ENCODE measurements around the gene ANKRD37.

Gene ANKRD37

DNA sequence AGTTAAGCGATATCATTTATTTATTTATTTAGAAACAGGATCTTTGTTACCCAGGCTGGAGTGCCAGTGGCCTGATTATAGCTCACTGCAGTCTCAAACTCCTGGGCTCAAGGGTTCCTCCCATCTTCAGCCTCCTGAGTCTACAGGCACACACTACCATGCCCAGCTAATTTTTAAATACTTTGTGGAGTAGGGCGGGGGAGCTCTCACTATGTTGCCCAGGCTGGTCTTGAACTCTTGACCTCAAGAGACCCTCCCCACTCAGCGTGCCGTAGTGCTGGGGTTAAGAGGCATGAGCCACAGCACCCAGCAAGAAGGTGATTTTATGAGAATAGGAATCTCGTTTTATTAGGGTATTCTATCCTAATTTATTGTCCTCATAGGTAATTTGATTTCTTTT is 33.0 kb downstream of the ANKRD37 start:
- peaks cover 4% of the 10 kb centered on the region for H3K4me1 Mint-ChIP-seq
- H3K27me3 Mint-ChIP-seq (ENCODE audit: low read depth) = no peaks in the 10 kb centered on the region

DNA sequence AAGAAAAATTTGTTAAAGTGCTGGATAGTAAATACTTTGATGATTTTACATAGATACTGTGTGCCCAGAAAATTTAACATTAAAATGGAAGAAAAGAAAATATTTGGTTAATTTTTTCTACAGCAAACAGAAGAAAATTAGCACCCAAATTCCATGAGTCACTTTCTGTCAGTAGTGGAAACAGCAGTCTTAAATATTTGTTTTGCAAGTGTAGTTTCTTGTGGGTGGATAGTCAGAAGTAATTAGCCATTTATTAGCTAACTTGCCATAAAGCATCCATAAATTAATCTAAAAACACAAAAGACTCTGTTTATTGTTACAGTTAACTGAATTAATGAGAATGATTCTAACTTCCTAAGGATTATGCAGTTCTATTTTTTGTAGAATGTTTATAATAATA is 38.8 kb downstream of the ANKRD37 start:
- no peaks in the 10 kb centered on the region for H3K9me3 Mint-ChIP-seq
- H3K27me3 Mint-ChIP-seq (ENCODE audit: low read depth) = no peaks in the 10 kb centered on the region
- no peaks in the 10 kb centered on the region for H3K36me3 Mint-ChIP-seq (ENCODE audit: low read depth)
- no peak overlapping the region for H3K27ac Mint-ChIP-seq
- TF ChIP-seq, protein P1, sequence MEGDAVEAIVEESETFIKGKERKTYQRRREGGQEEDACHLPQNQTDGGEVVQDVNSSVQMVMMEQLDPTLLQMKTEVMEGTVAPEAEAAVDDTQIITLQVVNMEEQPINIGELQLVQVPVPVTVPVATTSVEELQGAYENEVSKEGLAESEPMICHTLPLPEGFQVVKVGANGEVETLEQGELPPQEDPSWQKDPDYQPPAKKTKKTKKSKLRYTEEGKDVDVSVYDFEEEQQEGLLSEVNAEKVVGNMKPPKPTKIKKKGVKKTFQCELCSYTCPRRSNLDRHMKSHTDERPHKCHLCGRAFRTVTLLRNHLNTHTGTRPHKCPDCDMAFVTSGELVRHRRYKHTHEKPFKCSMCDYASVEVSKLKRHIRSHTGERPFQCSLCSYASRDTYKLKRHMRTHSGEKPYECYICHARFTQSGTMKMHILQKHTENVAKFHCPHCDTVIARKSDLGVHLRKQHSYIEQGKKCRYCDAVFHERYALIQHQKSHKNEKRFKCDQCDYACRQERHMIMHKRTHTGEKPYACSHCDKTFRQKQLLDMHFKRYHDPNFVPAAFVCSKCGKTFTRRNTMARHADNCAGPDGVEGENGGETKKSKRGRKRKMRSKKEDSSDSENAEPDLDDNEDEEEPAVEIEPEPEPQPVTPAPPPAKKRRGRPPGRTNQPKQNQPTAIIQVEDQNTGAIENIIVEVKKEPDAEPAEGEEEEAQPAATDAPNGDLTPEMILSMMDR (IDR thresholded peaks at IDR 0.05; ENCODE audit: unreplicated experiment in 3 of 3) = no peak
- no peak overlapping the region for H3K4me3 Mint-ChIP-seq
- no peaks in the 10 kb centered on the region for H3K4me1 Mint-ChIP-seq

More for the DNA sequence above, 33.0 kb downstream of the ANKRD37 start:
- no peak overlapping the region for H3K27ac Mint-ChIP-seq
- no peaks in the 10 kb centered on the region for H3K9me3 Mint-ChIP-seq
- no peaks in the 10 kb centered on the region for H3K36me3 Mint-ChIP-seq (ENCODE audit: low read depth)
- TF ChIP-seq, protein P1 (IDR thresholded peaks at IDR 0.05; ENCODE audit: unreplicated experiment in 3 of 3) = no peak
- H3K4me3 Mint-ChIP-seq = no peak overlapping the region

DNA sequence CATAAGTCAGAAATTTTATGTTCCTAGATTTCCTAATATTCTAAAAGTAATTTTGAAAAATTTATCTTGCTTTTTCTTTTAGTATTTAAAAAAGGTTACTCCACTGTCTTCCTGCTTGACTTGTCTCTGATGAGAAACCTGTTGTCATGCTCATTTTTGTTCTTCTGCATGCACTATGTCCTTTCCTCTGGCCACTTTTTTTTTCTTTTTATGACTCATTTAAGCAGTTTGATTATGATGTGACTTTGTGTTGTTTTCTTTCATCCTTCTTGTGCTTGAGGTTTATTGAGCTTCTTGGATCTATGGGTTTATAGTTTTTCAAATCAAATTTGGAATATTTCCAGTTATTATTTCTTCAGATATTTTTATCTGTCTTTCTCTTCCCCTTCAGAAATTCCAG is 41.2 kb downstream of the ANKRD37 start:
- H3K27ac Mint-ChIP-seq = no peak overlapping the region
- H3K27me3 Mint-ChIP-seq (ENCODE audit: low read depth) = no peaks in the 10 kb centered on the region
- TF ChIP-seq, protein P1 (IDR thresholded peaks at IDR 0.05; ENCODE audit: unreplicated experiment in 3 of 3) = no peak
- H3K4me1 Mint-ChIP-seq = no peaks in the 10 kb centered on the region
- H3K4me3 Mint-ChIP-seq = no peak overlapping the region
- H3K9me3 Mint-ChIP-seq = no peaks in the 10 kb centered on the region
- no peaks in the 10 kb centered on the region for H3K36me3 Mint-ChIP-seq (ENCODE audit: low read depth)

DNA sequence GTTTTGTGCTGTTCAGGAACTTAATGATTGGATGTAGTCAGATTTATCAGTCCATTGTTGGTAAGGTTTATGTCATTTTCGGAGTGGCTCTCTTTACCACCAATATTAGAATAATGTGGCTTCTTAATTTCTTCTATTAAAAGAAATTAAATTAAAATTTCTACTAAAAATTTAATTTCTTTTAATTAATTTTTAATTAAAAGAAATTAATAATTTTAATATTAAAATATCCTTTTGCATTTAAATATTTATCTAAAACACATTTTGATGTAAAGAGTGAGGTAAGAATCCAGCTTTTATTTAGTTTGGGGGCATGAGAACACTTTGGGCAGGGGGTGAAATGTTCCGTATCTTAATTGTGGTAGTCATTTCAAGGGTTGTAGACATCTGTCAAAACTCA is 44.8 kb downstream of the ANKRD37 start:
- H3K9me3 Mint-ChIP-seq = no peaks in the 10 kb centered on the region
- TF ChIP-seq, protein P1 (IDR thresholded peaks at IDR 0.05; ENCODE audit: unreplicated experiment in 3 of 3) = no peak
- H3K4me1 Mint-ChIP-seq = no peaks in the 10 kb centered on the region
- H3K4me3 Mint-ChIP-seq = no peak overlapping the region
- H3K27me3 Mint-ChIP-seq (ENCODE audit: low read depth) = no peaks in the 10 kb centered on the region
- no peaks in the 10 kb centered on the region for H3K36me3 Mint-ChIP-seq (ENCODE audit: low read depth)
- no peak overlapping the region for H3K27ac Mint-ChIP-seq

DNA sequence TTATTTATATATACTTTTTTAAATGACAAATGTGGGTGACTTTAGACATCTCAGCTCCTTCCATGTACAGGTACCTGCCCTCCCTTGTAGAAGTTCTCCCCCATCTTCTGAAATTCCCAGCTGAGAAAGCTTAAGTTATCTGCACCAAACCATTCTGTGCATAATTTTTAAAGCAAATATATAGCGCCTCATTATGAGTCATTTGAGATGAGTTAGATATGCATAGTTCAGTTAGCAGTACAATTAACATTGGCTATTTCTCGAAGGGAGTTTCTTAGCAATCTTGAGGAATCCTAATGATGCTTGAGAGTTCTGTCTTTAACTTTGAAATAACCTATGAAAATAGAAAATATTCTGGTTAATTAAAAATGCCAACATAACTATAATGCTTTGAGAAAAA is 48.6 kb downstream of the ANKRD37 start:
- no peaks in the 10 kb centered on the region for H3K36me3 Mint-ChIP-seq (ENCODE audit: low read depth)
- no peaks in the 10 kb centered on the region for H3K9me3 Mint-ChIP-seq
- H3K27me3 Mint-ChIP-seq (ENCODE audit: low read depth) = no peaks in the 10 kb centered on the region
- no peak overlapping the region for H3K27ac Mint-ChIP-seq
- no peaks in the 10 kb centered on the region for H3K4me1 Mint-ChIP-seq
- no peak overlapping the region for H3K4me3 Mint-ChIP-seq
- TF ChIP-seq, protein P1 (IDR thresholded peaks at IDR 0.05; ENCODE audit: unreplicated experiment in 3 of 3) = no peak

Measured in nephron (organoid).